Skeletal muscle satellite cell (primary cell): ENCODE results near the gene HCLS1.
"Not testable (repeated sequence)": the region's sequence is repeated elsewhere in the genome, so short reads cannot be mapped to it uniquely, and the experiment has no call there.

Source experiments
- H3K27me3 ChIP-seq: 2 replicates; pipeline ENCODE4 v1.7.0; 2013; ENCODE audit warnings: low read length; ENCODE audit not compliant: control insufficient read depth, insufficient read depth
- H3K36me3 ChIP-seq: 2 replicates; pipeline ENCODE4 v1.7.0; 2013; ENCODE audit warnings: mild to moderate bottlenecking, control low read depth, low read length; ENCODE audit not compliant: insufficient read depth
- H3K4me1 ChIP-seq: 2 replicates; pipeline ENCODE4 v1.7.0; 2013; ENCODE audit warnings: low read length; ENCODE audit not compliant: control insufficient read depth, insufficient read depth
- H3K4me2 ChIP-seq: 2 replicates; pipeline ENCODE4 v1.7.0; 2013; ENCODE audit warnings: mild to moderate bottlenecking, low read length
- H3K4me3 ChIP-seq: 2 replicates; pipeline ENCODE4 v1.7.0; 2013; ENCODE audit warnings: low read length
- H3K9ac ChIP-seq: 2 replicates; pipeline ENCODE4 v1.7.0; 2013; ENCODE audit warnings: mild to moderate bottlenecking, low read depth, low read length, moderate library complexity
- H3K9me3 ChIP-seq: replicated peaks from 2 replicates; pipeline ENCODE4 v1.7.0; 2013; ENCODE audit warnings: mild to moderate bottlenecking, control low read depth, low read length

The HCLS1 gene

DNA sequence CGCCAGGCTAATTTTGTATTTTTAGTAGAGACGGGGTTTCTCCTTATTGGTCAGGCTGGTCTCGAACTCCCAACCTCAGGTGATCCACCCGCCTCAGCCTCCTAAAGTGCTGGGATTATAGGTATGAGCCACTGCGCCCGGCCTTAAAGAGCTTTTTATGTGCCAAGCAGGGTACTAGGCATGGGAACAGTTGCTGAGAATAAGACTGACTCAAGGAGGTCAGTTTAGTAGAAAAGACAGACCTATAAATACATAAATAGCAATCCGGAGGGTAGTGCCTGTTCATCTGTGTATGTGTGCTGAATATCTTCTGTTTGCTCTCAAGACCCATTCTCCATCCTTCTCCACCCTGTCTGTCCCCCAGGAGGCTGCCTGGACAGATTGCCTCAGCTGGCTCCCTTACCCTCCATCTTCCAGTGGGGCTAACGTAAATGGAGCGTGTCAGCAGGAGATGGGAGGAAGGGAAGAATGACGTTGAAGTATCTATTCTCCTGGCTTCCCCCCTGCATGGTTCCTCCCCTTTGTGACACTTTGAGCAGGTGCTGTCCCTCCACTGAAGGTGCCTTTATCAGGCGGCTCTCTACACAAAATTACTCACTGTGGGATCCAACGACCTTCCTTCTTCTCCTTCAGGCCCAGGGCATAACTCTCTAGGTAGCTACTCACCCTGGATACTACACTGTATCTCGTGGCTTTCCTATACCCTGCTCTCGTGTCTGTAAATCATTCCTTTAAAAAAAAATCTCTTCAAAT is 36.4 kb downstream of the HCLS1 start:
- H3K27me3 ChIP-seq: peaks cover 3% of the 10 kb centered on the region
- H3K4me3 ChIP-seq: no peak overlapping the region
- H3K4me2 ChIP-seq: no peak overlapping the region
- H3K4me1 ChIP-seq: no peaks in the 10 kb centered on the region
- no peaks in the 10 kb centered on the region for H3K36me3 ChIP-seq
- no peaks in the 10 kb centered on the region for H3K9me3 ChIP-seq
- no peak overlapping the region for H3K9ac ChIP-seq

DNA sequence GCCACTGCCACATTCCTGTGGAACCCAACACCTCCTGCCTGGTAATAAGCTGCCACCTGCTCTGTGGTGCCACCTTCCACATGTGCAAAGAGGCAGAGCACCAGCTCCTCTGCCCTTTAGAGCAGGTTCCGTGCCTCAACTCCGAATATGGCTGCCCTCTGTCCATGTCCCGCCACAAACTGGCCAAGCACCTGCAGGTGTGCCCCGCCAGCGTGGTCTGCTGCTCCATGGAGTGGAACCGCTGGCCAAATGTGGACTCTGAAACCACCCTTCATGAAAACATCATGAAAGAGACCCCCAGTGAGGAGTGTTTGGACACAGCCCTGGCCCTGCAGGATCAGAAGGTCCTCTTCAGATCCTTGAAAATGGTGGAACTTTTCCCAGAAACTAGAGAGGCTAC is 39.2 kb downstream of the HCLS1 start:
- Histone ChIP-seq H3K9me3 (no peaks in the 10 kb centered on the region), H3K27me3 (peaks cover 3% of the 10 kb centered on the region), H3K4me3 (no peak overlapping the region), H3K9ac (no peak overlapping the region), H3K36me3 (no peaks in the 10 kb centered on the region), H3K4me1 (no peaks in the 10 kb centered on the region), H3K4me2 (no peak overlapping the region)

DNA sequence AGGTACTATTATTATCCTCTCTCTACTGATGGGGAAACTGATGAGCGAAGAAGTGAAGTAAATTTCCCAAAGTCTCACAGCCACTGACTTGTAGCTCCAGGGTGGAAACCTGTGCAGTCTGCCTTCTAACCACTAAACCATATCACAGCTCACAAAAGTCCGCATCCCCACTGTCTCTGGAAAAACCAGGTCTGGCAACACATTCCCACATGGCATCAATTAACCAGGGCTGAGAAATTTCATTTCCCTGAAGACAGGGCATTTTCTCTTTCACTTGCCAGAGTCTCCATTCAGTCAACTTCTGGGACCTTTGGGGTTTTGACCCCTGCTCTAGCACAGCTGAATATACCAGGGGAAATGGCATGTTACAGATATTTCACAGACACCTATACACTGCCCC is 41.0 kb downstream of the HCLS1 start:
- Histone ChIP-seq H3K4me2 (no peak overlapping the region), H3K36me3 (no peaks in the 10 kb centered on the region), H3K9ac (no peak overlapping the region), H3K4me1 (no peaks in the 10 kb centered on the region), H3K4me3 (no peak overlapping the region), H3K27me3 (peaks cover 3% of the 10 kb centered on the region), H3K9me3 (no peaks in the 10 kb centered on the region)

DNA sequence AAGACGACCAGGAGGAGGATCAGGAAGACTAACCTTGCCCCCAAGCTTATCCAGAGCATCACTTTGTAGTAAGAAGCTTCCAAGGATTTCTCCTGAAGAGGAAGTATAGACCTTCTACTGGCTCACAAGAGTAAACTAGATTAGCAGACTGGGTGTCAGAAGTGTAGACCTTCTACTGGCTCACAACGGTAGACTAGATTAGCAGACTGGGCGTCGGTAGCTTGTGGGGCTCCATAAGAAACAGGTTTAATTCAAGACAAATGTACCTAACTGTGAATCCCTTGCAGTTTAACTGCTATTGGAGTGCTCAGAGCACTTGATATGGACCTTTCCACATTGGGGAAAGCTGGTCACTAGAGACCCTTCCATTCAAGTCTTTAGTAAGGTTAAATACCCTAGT is 54.6 kb downstream of the HCLS1 start:
- no peaks in the 10 kb centered on the region for H3K4me1 ChIP-seq
- no peaks in the 10 kb centered on the region for H3K36me3 ChIP-seq
- H3K9ac ChIP-seq: no peak overlapping the region
- no peak overlapping the region for H3K4me2 ChIP-seq
- no peak overlapping the region for H3K4me3 ChIP-seq
- peaks cover 5% of the 10 kb centered on the region for H3K27me3 ChIP-seq
- no peaks in the 10 kb centered on the region for H3K9me3 ChIP-seq

- Histone ChIP-seq H3K4me3 (no peak overlapping the region), H3K36me3 (no peaks in the 10 kb centered on the region), H3K9me3 (no peaks in the 10 kb centered on the region), H3K4me1 (no peaks in the 10 kb centered on the region), H3K4me2 (no peak overlapping the region), H3K9ac (no peak overlapping the region), H3K27me3 (peaks cover 8% of the 10 kb centered on the region)
Measured at GRCh38 chr3:121604759-121605158, 55.9 kb downstream of the HCLS1 start.

DNA sequence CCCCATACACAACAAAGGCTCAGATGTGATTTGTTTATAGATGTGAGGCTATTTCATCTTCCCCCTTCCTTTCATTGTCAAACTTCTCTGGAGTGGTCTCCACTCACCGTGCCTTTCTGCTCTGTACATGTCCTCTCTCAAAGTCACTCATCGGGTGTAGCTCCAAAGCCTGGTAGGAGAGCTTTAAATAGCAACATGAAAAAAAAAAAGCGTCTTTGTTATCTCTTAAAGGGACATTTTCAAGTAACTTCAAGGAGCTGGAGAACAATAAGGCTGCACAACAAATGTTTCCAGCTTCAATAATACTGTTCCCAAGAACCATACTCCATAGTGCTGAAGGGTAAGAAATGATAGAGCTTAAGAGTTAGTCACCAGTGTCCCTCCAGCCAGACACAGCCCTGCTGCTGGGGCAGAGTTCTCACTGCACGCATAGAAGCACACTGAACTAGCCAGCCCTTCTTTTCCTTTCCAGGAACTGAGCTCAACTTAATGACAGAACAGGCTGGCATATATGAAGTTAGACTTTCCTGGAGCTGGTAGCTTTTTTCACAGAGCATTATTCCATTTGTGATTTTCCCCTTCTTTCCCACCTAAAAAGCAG is 59.4 kb downstream of the HCLS1 start:
- Histone ChIP-seq H3K36me3 (no peaks in the 10 kb centered on the region), H3K4me3 (no peak overlapping the region), H3K4me1 (no peaks in the 10 kb centered on the region), H3K9me3 (no peaks in the 10 kb centered on the region), H3K4me2 (no peak overlapping the region), H3K9ac (no peak overlapping the region), H3K27me3 (peaks cover 8% of the 10 kb centered on the region)

GRCh38 chr3:121599900-121600299 is 60.8 kb downstream of the HCLS1 start:
- H3K4me3 ChIP-seq, H3K4me2 ChIP-seq, H3K36me3 ChIP-seq, H3K9me3 ChIP-seq, H3K27me3 ChIP-seq, H3K4me1 ChIP-seq, H3K9ac ChIP-seq: not testable (repeated sequence)

- Histone ChIP-seq H3K9me3 (no peaks in the 10 kb centered on the region), H3K27me3 (peaks cover 8% of the 10 kb centered on the region), H3K4me3 (no peak overlapping the region), H3K4me1 (no peaks in the 10 kb centered on the region), H3K4me2 (no peak overlapping the region), H3K9ac (no peak overlapping the region), H3K36me3 (no peaks in the 10 kb centered on the region)
Measured at GRCh38 chr3:121598564-121598963, 62.1 kb downstream of the HCLS1 start.

GRCh38 chr3:121595765-121596406 is 64.8 kb downstream of the HCLS1 start:
- no peak overlapping the region for H3K4me2 ChIP-seq
- H3K9me3 ChIP-seq: no peaks in the 10 kb centered on the region
- no peak overlapping the region for H3K9ac ChIP-seq
- no peak overlapping the region for H3K4me3 ChIP-seq
- H3K4me1 ChIP-seq: no peaks in the 10 kb centered on the region
- H3K27me3 ChIP-seq: peaks cover 21% of the 10 kb centered on the region
- H3K36me3 ChIP-seq: no peaks in the 10 kb centered on the region

DNA sequence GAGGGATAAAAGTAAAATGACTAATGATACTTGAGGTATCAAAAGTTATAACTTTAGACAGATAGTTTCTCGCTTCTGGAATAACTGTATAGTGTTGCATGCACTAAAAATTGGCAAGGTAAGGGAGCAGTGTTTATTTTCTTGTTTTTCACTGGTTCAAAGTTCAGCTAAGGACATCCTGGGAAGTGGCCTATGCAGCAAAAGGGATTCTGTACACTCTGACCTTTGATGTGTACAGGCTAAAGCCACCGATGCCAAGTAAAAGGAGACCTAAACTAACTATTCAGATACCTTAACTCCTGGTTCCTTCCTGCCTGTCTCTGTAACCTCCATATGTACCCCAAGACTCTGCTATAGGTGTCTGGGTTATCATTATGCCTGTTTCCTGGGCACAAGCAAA is 65.9 kb downstream of the HCLS1 start:
- Histone ChIP-seq H3K27me3 (peaks cover 25% of the 10 kb centered on the region), H3K9ac (no peak overlapping the region), H3K9me3 (no peaks in the 10 kb centered on the region), H3K36me3 (no peaks in the 10 kb centered on the region), H3K4me2 (no peak overlapping the region), H3K4me3 (no peak overlapping the region), H3K4me1 (no peaks in the 10 kb centered on the region)

DNA sequence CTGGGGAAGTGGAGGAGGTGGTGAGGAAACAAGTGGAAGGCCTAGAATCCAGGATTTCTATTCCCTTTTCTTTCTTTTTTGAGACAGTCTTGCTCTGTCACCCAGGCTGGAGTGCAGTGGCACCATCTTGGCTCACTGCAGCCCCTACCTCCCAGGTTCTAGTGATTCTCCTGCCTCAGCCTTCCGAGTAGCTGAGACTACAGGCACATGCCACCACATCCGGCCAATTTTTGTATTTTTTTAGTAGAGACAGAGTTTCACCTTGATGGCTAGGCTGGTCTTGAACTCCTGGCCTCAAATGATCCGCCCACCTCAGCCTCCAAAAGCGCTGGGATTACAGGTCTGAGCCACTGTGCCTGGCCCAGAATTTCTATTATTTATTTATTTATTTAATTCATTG is 66.9 kb downstream of the HCLS1 start:
- H3K4me2 ChIP-seq, H3K9me3 ChIP-seq, H3K4me3 ChIP-seq, H3K9ac ChIP-seq, H3K4me1 ChIP-seq, H3K36me3 ChIP-seq: not testable (repeated sequence)
- peaks cover 26% of the 10 kb centered on the region for H3K27me3 ChIP-seq
